Astrocyte of the cerebellum (primary cell): Measurements from ENCODE around the gene NOS1.

Experiments
- DNase-seq: peaks from one replicate; pipeline ENCODE4 v3.0.0-alpha.2; 2011; ENCODE audit warnings: low read depth
- H3K4me3 ChIP-seq: 2 replicates; pipeline ENCODE4 v1.5.1; 2011; ENCODE audit warnings: mild to moderate bottlenecking, low read depth, low read length, moderate library complexity
- CTCF ChIP-seq: IDR thresholded peaks from 2 replicates; pipeline ENCODE4 v1.5.1; 2012; ENCODE audit warnings: low read length, low read depth, moderate library complexity, mild to moderate bottlenecking; ENCODE audit errors: missing control alignments
- in situ Hi-C: cut with HindIII; loops from 2 replicates; pipeline ENCODE4 v1.10.0; 2017; ENCODE audit warnings: low sequenced_read_pairs

Gene NOS1

GRCh38 chr12:117277875-117278274, 83.6 kb downstream of the NOS1 start:
- no peak for TF ChIP-seq CTCF
- no peak overlapping the region for H3K4me3 ChIP-seq
- DNase-seq: no peak
- in situ Hi-C loops: no loop called here

GRCh38 chr12:117273091-117273490, 88.3 kb downstream of the NOS1 start:
- no peak overlapping the region for H3K4me3 ChIP-seq
- no peak for TF ChIP-seq CTCF
- DNase-seq: no peak
- in situ Hi-C loops: no loop called here

- in situ Hi-C loops: no loop called here
- TF ChIP-seq CTCF: no peak
- no peak for DNase-seq
- no peak overlapping the region for H3K4me3 ChIP-seq
Observed at GRCh38 chr12:117272690-117273089, 88.7 kb downstream of the NOS1 start.

GRCh38 chr12:117262749-117263148, 98.7 kb downstream of the NOS1 start:
- H3K4me3 ChIP-seq: no peak overlapping the region
- TF ChIP-seq CTCF: no peak
- in situ Hi-C loops: no loop called here
- DNase-seq: no peak

- DNase-seq: no peak
- in situ Hi-C loops: no loop called here
- no peak overlapping the region for H3K4me3 ChIP-seq
- TF ChIP-seq CTCF: no peak
Observed at GRCh38 chr12:117261247-117261646, 100.2 kb downstream of the NOS1 start.

GRCh38 chr12:117255386-117255785, 106.0 kb downstream of the NOS1 start:
- in situ Hi-C loops: no loop called here
- DNase-seq: no peak
- TF ChIP-seq CTCF: no peak
- no peak overlapping the region for H3K4me3 ChIP-seq

GRCh38 chr12:117243488-117243887, 117.9 kb downstream of the NOS1 start:
- no peak for DNase-seq
- in situ Hi-C loops: no loop called here
- TF ChIP-seq CTCF: no peak
- no peak overlapping the region for H3K4me3 ChIP-seq
